NCI-H1092 treated with DMSO at 0.1 percent for 48 hours (cell line): ENCODE measurements around the gene HYAL1.
"Not testable (repeated sequence)": the region's sequence is repeated elsewhere in the genome, so short reads cannot be mapped to it uniquely, and the experiment has no call there.

Source experiments
- DNase-seq: peaks from one replicate; lab custom pipeline; 2025; lab: John Stamatoyannopoulos, UW

Gene HYAL1

DNA sequence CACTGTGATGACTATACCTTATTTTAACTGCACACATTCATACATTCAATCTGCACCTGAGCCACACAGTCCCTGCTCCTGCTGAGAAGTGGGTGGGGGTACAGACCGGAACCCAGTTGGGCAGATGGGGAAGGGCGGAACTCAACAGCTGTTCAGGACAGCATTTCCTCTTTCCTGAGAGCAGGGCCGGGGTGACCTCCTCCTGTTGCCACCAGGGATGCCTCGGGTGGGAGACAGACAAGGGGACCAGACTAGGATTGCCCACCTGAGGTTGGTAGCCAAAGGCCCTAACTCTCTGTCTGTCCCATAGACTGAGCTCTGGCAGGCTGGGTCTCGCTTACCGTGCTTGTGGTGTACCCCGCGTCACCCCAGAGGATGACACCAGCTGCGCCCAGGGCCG is 15.2 kb upstream of the HYAL1 start:
- no peak for DNase-seq

DNA sequence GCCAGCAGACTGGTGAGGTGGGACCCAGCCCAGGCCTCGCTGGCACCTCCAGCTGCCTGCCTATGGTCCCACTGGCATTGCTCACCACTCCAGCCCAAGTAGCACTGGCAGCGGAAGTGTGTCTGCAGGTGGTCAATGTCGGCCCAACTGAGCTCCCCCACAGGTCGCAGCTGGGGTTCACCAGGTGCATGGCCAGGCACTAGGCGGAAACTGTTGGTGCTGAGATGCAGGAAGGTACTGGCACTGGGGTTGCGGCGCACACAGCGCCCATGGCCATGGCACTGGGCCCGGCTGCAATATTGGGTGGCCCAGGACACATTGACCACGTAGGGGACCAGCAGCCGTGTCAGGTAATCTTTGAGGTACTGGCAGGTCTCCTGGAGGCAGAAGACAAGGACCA is 14.8 kb upstream of the HYAL1 start:
- DNase-seq = no peak

DNA sequence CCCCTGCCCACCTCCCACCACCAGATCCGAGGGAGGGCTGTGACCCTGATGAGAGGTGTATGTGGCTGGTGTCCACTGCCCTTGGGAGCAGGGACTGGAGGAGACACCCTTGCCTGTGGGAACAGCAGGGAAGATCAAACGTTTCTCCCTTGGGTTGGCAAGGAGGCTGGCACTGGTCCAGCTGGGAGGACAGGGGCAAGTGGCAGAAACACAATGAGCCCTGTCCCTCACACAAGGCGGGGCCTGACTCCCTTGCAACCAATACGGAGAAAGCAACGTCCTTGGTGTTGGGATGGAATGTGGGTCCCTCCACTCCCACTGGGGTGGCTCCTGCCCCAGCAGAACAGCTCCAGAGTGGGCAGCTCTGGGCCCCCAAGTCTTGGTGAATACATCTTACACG is 13.9 kb upstream of the HYAL1 start:
- no peak for DNase-seq

GRCh38 chr3:50316657-50317242 is 13.4 kb upstream of the HYAL1 start:
- DNase-seq = no peak

DNA sequence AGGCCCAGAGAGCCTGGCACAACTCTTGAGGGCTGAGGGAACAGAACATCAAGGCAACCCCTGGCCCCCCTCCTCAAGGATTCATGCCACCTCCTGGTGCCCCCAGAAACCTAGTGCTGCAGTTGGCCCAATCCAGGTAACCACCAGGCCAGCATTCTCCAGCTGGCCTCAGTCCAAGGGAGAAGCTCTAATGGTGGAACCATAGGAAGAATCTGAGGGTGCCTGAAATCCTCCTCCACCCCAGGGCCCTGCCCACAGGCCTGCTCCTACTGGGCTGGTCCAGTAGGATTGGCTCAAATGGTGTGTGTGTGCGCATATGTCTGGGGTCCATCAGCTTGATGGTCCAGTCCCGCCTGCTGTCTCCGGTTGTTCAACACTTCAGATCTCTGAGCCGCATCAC is 11.4 kb upstream of the HYAL1 start:
- no peak for DNase-seq

DNA sequence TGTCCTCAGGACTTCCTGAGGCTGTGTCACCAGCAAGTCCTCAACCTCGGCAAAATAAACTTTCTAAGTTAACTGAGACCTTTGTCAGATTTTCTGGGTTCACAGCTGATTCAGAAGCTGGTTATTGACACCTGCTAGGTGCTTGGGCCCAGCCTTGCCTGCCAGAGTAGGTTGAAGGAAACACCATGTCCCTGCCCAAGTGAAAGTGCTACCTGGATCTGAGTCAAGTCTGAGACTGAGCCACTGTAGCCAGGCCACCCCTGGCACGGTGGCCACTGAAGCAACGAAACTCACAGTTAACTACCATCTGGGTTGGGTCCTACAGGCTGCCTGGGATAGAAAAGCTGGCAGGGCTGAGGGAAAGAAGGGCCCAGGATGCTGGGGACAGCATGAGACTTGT is 11.0 kb upstream of the HYAL1 start:
- DNase-seq = no peak

GRCh38 chr3:50312041-50312440 is 8.7 kb upstream of the HYAL1 start:
- not testable (repeated sequence) for DNase-seq

DNA sequence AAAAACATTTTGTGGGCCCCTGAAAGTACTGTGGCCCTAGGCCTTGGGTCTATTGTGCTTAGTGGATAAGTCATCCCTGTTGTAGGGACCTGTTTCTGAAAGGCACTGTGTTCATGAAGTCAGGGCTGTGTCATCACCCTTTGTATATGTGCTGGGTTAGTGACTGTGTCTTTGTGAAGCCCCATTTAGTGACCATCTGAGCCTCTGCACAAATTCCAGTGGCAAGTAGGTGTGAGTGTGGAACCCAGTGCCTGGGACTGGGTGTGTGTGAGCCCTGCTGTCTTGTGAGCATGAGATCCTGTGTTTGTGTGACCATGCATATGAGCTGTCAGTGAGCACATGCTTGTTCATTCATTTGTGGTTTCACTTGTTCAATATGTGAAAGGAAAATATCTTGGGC is 1.2 kb upstream of the HYAL1 start:
- DNase-seq = no peak

GRCh38 chr3:50302095-50303012 is 1.0 kb downstream of the HYAL1 start:
- no peak for DNase-seq

DNA sequence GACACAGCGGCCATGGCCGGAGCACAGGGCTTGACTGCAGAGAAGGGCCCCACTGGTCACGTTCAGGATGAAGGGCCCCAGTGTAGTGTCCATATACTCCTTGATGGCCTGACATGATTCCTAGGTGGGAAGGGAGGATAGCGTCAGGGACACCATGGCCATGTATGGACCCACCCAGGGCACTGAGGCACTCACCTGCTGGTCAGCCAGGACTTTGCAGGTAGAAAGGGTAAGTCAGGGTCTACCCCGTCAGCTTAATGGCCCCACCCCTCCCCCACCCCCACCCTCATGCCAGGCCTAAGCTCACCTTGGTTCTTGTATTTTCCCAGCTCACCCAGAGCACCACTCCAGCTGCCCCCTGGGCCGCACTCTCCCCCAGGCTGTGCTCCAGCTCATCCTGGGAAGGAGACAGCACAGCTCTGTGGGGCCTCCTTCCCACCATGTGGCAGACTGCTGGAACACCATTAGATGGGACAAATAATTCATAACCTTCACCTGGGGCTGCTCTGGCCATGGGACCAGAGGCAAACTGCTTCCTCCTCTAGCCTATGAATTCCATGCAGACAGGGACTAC is 2.6 kb downstream of the HYAL1 start:
- DNase-seq = no peak

DNA sequence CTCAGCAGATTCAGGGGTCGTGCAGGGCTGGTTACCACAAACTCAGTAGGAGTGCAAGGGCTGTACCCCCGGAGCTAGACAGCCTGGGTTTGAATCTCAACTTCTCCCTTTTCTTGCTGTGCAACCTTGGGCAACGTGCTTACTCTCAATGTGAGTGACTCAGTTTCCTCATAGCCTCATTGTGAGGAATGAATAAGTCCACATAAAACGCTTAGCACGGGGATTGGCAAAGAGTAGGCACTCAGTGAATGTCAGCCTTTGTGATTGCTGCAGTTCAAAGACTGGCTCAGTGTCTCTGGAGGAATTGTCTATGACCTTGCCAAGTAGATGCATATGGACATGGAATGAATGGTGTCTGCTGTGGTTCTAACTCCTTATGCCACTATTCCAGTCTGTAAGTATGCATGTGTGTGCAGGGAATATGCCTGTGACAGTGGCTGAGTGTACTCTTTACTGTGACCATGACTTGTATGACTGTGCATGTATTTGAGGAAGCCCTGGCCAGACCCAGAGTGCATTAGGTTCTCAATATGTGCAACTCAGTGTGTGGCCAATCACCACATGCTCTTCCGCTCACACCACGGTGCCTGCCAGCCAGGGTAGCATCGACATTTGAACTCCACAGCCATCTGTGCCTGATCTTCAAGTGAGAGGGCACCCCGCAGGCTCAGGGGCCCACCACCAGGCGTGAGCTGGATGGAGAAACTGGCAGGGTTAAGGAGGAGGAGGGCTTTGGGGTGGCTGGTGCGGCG is 3.3 kb downstream of the HYAL1 start:
- no peak for DNase-seq

DNA sequence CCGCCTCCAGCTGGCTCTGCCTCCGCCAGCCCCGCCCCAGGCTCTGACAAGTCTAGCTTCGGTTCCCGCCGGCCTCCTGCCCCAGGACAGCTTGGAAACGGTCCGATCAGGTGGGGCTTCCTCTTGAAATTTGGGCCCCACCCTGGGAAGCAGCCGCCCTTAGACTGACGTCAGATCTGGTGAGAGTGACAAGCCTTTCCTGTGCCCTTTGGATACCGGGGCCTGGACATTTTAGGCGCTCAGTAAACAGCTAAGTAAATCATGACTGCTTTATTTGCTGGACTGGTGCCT is 3.8 kb downstream of the HYAL1 start:
- DNase-seq = no peak

DNA sequence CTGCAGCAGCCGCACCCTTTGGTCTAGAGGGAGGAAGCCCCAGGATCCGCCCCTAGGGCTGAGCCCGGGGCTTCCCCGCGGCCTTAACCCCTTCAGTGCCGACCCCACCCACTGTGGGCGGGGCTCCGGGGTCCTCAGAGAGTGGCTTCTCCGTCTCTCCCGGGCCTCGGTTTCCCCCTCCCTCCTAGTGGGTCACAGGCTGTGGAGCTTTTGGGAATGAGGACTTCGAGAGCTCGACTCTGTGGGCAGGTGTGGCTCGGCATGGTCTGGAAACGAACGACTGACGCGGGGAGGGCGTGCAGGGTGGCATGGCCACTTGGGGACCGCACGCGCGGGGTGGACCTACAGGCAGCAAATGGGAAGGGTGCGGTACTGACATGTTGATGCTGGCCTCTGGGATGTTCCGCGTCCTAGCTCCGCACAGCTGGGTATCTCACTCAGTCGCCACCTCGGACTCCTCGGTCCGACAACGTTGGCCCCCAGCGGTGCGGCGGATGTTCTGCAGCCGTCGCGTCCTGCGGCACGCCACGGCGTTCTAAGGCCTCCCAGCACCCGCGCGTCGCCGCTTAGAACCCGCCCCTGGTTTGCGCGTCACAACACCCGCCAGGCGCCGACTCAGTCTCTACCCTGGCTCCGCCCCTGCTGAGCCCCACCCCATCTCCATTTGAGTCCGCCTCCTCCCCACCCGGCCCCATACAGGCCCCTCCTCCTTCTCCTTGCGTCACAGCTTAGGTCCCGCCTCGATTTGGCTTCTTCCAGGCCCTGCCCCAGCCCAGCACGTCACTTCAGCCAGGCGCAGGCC is 4.3 kb downstream of the HYAL1 start, which contains the start of the genes HYAL3 and NAA80:
Gene HYAL3, minus strand, starts transcription at position 570 of the 802 bp plus-strand sequence. CDS start 3,803 bp downstream, outside the sequence.
Gene NAA80, minus strand, starts transcription at position 570 of the 802 bp plus-strand sequence. CDS start 1,942 bp downstream, outside the sequence.
- peak; percentile 95 for DNase-seq

DNA sequence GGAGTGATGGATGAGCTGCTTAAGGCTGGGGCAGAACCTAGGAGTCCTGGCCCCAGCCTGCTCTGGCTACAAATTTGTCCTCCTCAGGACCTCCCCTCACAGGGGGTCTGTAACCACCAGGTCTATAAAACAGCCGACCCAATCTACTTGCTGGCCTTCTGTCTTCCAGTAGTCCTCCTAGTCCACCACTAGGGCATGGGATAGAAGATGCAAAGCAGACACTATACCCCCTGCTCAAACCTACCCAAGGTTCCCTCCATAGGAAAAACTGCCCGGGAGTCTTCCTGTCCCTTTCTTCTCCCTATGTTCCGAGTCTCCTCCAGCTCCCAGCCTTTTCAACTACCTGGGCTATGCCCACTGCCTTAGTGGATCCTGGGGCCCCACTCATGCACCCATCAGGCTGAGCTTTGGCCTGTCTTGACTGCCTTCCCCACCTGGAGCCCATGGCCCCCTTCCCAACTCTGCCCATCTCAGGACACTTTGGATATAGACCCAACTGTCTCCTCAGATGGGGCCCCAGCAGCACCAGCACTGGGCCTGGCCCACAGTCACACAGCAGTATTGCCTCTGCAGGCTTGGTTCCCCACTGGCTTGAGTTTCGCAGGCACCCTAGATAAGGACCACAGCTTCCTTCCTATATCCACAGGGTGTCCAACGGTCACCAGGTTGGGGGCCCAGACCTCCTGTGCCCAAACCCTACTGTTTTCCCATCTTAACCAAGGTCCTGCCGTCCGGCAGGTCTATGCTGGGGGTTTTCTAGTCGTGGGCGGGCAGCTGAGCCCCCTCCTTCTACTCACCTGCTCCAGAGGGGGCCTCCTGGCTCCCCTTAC is 5.3 kb downstream of the HYAL1 start:
- no peak for DNase-seq

- DNase-seq = no peak
These were observed 6.0 kb downstream of the HYAL1 start for GRCh38 chr3:50297384-50297775.

- no peak for DNase-seq
These were observed 6.5 kb downstream of the HYAL1 start for GRCh38 chr3:50296721-50297383.

DNA sequence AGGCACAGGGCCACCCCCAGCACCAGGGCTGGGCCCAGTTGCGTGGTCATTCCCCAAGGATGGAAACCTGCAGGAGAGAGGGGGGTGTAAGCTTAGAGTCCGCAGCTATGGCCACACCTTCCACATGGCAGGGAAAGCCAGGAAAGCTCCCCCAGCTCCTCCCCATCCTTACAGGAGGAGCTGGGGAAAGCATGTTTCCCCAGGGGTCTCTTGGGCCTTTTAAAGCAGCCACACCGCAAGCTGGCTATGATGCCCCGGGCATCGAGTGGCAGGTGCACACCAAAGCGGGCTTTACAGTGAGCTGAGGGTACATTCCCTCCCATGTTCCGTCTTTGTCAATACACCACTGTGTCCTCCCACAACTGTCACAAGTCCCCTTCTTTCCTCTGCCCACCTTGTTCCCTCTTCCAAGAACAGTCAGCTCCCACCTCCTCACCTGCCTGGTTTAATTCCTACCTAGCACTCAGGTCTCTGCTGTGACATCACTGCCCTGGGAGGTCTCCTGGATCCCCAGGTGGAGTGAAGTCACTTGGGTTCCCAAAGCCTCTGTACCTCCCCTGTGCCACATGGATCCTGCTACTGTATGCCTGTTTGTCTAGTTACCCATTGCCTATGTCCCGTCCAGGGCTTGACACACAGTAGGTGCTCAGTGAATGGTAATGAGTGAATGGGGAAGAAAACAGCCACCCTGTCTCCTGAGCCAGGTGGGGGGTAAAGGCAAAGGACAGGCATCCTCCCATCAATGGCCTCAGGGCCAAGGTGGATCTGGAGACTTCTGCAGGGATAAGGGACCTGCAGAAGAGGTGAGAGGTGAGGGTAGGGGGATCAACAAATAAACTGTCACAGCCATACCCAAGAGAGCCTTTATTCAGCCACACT is 7.6 kb downstream of the HYAL1 start:
- DNase-seq = no peak

DNA sequence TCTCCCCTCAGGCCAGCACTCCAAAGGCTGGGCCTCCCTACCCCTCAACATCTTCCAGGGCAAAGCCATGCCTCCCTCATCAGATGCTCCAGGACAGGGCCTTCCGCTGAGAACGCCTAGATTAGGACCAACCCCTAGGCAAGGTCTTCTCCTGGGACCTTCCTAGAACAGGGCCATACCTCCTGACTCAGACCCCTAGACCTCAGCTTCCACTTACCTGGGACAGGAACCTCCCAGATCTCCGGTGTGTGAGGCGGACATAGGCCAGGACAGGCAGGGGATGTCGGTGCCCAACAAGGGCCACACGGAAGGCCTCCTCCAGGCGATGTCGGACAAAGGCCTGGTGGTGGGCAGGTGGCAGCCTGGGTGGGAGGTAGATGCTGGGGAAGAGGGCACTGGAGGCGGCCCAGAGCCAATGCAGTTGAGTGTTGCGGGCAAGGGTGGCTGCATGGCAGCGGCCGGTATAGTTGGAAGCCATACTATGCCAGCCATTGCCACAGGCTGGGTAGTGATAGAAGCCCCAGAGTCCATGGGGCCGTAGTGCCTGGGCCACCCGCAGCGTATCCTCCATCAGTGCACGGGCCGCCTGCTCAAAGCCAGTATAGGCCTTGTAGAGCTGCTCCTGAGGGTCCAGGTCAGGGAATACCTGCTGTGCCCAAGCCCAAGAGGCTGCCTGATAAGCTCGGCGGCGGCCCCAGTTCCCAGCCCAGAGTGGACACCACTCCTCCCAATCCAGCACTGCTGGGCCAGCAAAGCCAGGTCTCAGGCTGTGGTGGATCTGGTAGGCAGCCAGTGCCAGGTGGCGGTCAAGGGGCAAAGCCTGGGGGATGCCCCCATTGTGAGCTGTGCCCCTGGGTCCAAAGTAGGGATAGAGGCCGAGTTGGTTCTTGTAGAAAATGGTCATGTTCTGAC is 8.6 kb downstream of the HYAL1 start:
- DNase-seq = no peak
